HEK293 (cell line): Measurements from ENCODE around the gene POLR2E.
A peak's percentile ranks its signal among the peaks of the same experiment; 100 is the strongest.
"Not testable (repeated sequence)": the region's sequence is repeated elsewhere in the genome, so short reads cannot be mapped to it uniquely, and the experiment has no call there.

Experiments
- CTCF ChIA-PET: fragments of 350-600 bp; formaldehyde crosslinking; extraction: SDS; loops from one replicate; lab custom pipeline; 2021; ENCODE audit warnings: antibody characterized with exemption; lab: Yijun Ruan, JAX
- POLR2A ChIA-PET: fragments of 300-600 bp; formaldehyde crosslinking; extraction: SDS; loops from one replicate; lab custom pipeline; 2020; ENCODE audit warnings: antibody characterized with exemption, inconsistent platforms; lab: Yijun Ruan, JAX
- H3K27ac ChIP-seq: fragments of 200-500 bp; sonication (Bioruptor generic); 2 replicates; pipeline ENCODE4 v1.5.1; 2014; ENCODE audit warnings: low read depth, low read length, control low read depth, inconsistent platforms; ENCODE audit errors: extremely low read depth
- H3K36me3 ChIP-seq, 2 experiments: fragments of 200-500 bp in 1 of 2; sonication (Bioruptor generic) in 1 of 2; 1 replicate in 1 of 2; 2 replicates in 1 of 2; pipeline ENCODE4 v1.5.1; 2014 to 2017; ENCODE audit warnings: inconsistent platforms in 2 of 2, low read length in 2 of 2; ENCODE audit not compliant: control insufficient read depth in 2 of 2, insufficient read depth in 1 of 2
- H3K4me1 ChIP-seq: fragments of 200-500 bp; sonication (Bioruptor generic); 2 replicates; pipeline ENCODE4 v1.5.1; 2014; ENCODE audit warnings: mild to moderate bottlenecking, low read length, inconsistent platforms; ENCODE audit not compliant: control insufficient read depth, insufficient read depth
- H3K4me3 ChIP-seq: 2 replicates; pipeline ENCODE4 v1.5.1; 2011; ENCODE audit warnings: low read depth, mild to moderate bottlenecking, control low read depth, low read length, moderate library complexity
- H3K9me3 ChIP-seq: fragments of 200-500 bp; sonication (Bioruptor generic); 2 replicates; pipeline ENCODE4 v1.5.1; 2014; ENCODE audit warnings: low read depth, low read length, inconsistent platforms; ENCODE audit not compliant: control insufficient read depth, insufficient read depth
- HOXC10 ChIP-seq: sonication (generic); formaldehyde crosslinking; IDR thresholded peaks from 2 replicates; pipeline ENCODE4 v1.8.1; 2023; ENCODE audit warnings: mild to moderate bottlenecking, missing genetic modification reagents
- KLF1 ChIP-seq: fragments of 450-650 bp; formaldehyde crosslinking; IDR thresholded peaks from 2 replicates; pipeline ENCODE4 v1.5.1; 2016; ENCODE audit warnings: missing biosample characterization, missing genetic modification characterization
- KLF10 ChIP-seq: fragments of 450-650 bp; IDR thresholded peaks from 2 replicates; pipeline ENCODE4 v1.5.1; 2018; ENCODE audit warnings: missing biosample characterization, mild to moderate bottlenecking, missing genetic modification characterization
- SCRT2 ChIP-seq: fragments of 450-650 bp; formaldehyde crosslinking; IDR thresholded peaks from 2 replicates; pipeline ENCODE4 v1.5.1; 2016; ENCODE audit warnings: missing biosample characterization, missing genetic modification characterization
- TCF7L2 ChIP-seq: IDR thresholded peaks from 2 replicates; pipeline ENCODE4 v1.6.1; 2011; ENCODE audit warnings: low read depth, mild to moderate bottlenecking, inconsistent platforms, low read length, moderate library complexity, borderline replicate concordance
- ZBTB44 ChIP-seq: fragments of 450-650 bp; IDR thresholded peaks from 2 replicates; pipeline ENCODE4 v1.5.1; 2018; ENCODE audit warnings: missing biosample characterization, mild to moderate bottlenecking, missing genetic modification characterization
- ZEB2 ChIP-seq: fragments of 450-650 bp; formaldehyde crosslinking; IDR thresholded peaks from 2 replicates; pipeline ENCODE4 v1.5.1; 2016; ENCODE audit warnings: missing biosample characterization, missing genetic modification characterization
- ZFHX2 ChIP-seq: fragments of 450-650 bp; formaldehyde crosslinking; conservative IDR thresholded peaks from 2 replicates; pipeline ENCODE4 v1.5.1; 2016; ENCODE audit warnings: missing biosample characterization, missing genetic modification characterization
- ZNF10 ChIP-seq: fragments of 450-650 bp; formaldehyde crosslinking; IDR thresholded peaks from 2 replicates; pipeline ENCODE4 v1.5.1; 2017; ENCODE audit warnings: missing biosample characterization, missing genetic modification characterization
- ZNF398 ChIP-seq: fragments of 450-650 bp; formaldehyde crosslinking; IDR thresholded peaks from 2 replicates; pipeline ENCODE4 v1.5.1; 2017; ENCODE audit warnings: missing biosample characterization, missing genetic modification characterization
- ZNF423 ChIP-seq: fragments of 450-650 bp; formaldehyde crosslinking; IDR thresholded peaks from 2 replicates; pipeline ENCODE4 v1.5.1; 2016; ENCODE audit warnings: missing biosample characterization, missing genetic modification characterization
- ZNF530 ChIP-seq: fragments of 450-650 bp; formaldehyde crosslinking; IDR thresholded peaks from 2 replicates; pipeline ENCODE4 v1.5.1; 2016; ENCODE audit warnings: low read depth, missing biosample characterization, missing genetic modification characterization
- ZNF670 ChIP-seq: fragments of 450-650 bp; formaldehyde crosslinking; IDR thresholded peaks from 2 replicates; pipeline ENCODE4 v1.5.1; 2016; ENCODE audit warnings: missing biosample characterization, missing genetic modification characterization, low read depth
- ZNF677 ChIP-seq: fragments of 450-650 bp; IDR thresholded peaks from 2 replicates; pipeline ENCODE4 v1.5.0; 2018; ENCODE audit warnings: missing biosample characterization, mild to moderate bottlenecking, missing genetic modification characterization, moderate library complexity
- TF ChIP-seq, protein P1 (sequence below): fragments of 450-650 bp; formaldehyde crosslinking; IDR thresholded peaks from 2 replicates; pipeline ENCODE4 v1.5.1; 2016; ENCODE audit warnings: missing biosample characterization, missing genetic modification characterization

POLR2E gene

DNA sequence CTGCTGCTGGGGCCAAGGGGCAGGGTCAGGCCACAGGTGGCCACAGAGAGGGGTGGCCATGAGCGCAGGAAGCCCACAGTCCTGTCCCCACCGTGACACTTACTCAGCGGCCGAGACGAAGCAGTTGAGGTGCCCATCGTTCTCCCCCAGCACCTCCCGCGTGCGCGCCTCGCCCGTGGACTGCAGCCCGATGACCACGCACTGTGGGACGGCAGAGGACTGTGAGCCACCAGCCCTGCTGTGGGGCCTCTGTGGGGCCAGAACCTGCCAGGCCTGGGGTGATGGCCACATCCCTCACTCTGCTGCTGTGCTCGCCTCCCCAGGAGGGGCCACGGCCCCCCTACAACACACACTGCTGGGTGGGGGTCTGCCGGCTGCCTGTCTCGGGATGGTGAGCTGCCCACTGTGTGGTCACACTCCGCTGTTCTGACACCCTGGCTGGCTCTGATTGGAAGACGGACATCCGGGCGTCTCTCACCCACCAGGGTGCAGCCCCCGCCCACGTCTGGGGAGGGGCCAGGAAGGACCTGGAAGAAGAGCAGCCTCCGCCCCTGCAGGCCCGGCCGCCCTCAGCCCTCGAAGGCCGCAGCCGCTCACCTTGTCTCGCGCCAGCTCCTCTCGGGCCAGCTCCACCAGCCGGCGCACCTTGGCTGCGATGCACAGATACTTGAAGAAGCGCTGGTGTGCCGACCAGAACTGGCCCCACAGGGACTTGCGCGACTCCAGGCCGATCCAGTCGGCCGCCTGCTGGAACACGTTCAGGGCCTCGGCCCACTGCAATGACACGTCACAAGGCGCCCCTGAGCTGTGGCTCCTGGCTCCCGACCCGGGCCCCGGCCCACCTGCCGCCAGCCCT is 21.8 kb upstream of the POLR2E start (continued):
- TF ChIP-seq ZNF10 (no peak), SCRT2 (tag by site-specific recombination) (peak; percentile 42; the same call in 1 of the 2 replicates)

DNA sequence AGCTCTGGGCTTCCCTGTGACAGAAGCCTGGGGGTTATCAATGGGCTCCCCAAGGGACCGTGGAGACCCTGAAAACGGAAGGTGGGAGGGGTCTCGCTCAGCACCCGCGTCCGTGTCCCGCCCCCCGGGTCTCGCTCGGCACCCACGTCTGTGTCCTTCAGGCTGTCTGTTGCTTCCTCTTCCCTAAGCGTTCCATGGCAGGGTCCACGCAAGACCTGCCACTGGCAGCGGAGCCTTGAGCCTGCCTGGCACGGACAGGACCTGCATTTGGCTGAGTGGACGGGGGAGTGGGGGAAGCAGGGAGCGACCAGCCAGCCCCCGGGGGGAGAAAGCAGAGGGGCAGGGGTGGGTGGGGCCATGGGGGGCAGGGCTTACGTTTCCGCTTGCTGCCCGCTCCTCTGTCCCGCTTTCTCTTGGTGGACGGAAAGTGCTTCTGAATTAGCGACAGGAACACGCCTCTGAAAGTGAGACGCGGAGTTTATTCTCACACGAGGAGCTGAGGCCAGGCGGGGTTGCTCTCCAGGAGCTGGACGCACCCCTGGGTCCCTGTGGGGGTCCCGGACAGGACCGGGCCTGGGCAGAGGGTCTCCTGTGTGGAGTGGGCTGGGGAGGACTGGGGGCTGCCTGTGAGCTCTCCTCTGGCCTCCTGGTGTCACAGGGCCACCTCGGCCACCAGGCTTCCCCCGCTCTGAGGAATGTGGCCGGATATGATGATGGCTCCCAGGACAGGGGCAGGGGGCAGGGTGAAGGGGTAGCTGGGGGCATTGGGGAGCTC is 20.7 kb upstream of the POLR2E start:
- Histone ChIP-seq H3K4me3 (no peak overlapping the region), H3K9me3 (no peaks in the 10 kb centered on the region), H3K4me1 (peaks cover 4% of the 10 kb centered on the region; the same call in 1 of the 2 replicates), H3K27ac (no peak overlapping the region), H3K36me3 (peaks cover 6 to 38% of the 10 kb centered on the region in 2 experiments; a peak in 2 of 3 replicates)
- TF ChIP-seq ZFHX2 (tag by site-specific recombination) (no peak), ZNF398 (tag by site-specific recombination) (no peak), ZNF670 (tag by site-specific recombination) (no peak), TCF7L2 (no peak), HOXC10 (CRISPR knock-in tag) (no peak), ZNF677 (tag by site-specific recombination) (no peak), ZBTB44 (tag by site-specific recombination) (no peak), ZEB2 (tag by site-specific recombination) (no peak), ZNF423 (tag by site-specific recombination) (no peak), ZNF530 (no peak), KLF10 (no peak)
- TF ChIP-seq, protein P1, sequence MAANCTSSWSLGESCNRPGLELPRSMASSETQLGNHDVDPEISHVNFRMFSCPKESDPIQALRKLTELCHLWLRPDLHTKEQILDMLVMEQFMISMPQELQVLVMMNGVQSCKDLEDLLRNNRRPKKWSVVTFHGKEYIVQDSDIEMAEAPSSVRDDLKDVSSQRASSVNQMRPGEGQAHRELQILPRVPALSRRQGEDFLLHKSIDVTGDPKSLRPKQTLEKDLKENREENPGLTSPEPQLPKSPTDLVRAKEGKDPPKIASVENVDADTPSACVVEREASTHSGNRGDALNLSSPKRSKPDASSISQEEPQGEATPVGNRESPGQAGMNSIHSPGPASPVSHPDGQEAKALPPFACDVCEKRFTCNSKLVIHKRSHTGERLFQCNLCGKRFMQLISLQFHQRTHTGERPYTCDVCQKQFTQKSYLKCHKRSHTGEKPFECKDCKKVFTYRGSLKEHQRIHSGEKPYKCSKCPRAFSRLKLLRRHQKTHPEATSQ, result no peak
- CTCF ChIA-PET, result interaction anchor here (0.6 to 1.3 kb wide), 5 partner anchors 24 to 231 kb away, joined by 3 to 4 read pairs (median 3); no protein-coding TSS in a partner anchor
- POLR2A ChIA-PET, result no interaction called here

- TF ChIP-seq KLF1 (tag by site-specific recombination), result peak; percentile 91
- TF ChIP-seq, all 188 proteins: peak for 1; not testable (repeated sequence) for 187
- CTCF ChIA-PET, result interaction anchor here (1.3 to 3.9 kb wide), 2 partner anchors 25 to 79 kb away, joined by 3 to 40 read pairs; no protein-coding TSS in a partner anchor
- POLR2A ChIA-PET, H3K9me3 ChIP-seq, H3K27ac ChIP-seq, H3K4me1 ChIP-seq, H3K4me3 ChIP-seq: not testable (repeated sequence)
- H3K36me3 ChIP-seq, result peaks cover 0 to 44% of the 10 kb centered on the region in 2 experiments; a peak in 2 of 3 replicates
These were observed 19.6 kb upstream of the POLR2E start for GRCh38 chr19:1114728-1115127.
